ENCODE data around the gene PRKCZ.

GRCh38 chr1:2104621-2105427 is 54.6 kb downstream of the PRKCZ start:
- TF ChIP-seq, protein P1, sequence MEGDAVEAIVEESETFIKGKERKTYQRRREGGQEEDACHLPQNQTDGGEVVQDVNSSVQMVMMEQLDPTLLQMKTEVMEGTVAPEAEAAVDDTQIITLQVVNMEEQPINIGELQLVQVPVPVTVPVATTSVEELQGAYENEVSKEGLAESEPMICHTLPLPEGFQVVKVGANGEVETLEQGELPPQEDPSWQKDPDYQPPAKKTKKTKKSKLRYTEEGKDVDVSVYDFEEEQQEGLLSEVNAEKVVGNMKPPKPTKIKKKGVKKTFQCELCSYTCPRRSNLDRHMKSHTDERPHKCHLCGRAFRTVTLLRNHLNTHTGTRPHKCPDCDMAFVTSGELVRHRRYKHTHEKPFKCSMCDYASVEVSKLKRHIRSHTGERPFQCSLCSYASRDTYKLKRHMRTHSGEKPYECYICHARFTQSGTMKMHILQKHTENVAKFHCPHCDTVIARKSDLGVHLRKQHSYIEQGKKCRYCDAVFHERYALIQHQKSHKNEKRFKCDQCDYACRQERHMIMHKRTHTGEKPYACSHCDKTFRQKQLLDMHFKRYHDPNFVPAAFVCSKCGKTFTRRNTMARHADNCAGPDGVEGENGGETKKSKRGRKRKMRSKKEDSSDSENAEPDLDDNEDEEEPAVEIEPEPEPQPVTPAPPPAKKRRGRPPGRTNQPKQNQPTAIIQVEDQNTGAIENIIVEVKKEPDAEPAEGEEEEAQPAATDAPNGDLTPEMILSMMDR (IDR thresholded peaks at IDR 0.05; ENCODE audit: low read depth, low read length), result no peak
- no peak for TF ChIP-seq POLR2A (IDR thresholded peaks at IDR 0.05; ENCODE audit: extremely low read depth, insufficient read length)

Measured in NB4 (cell line).